ENCODE data around the gene TTC21B.

TTC21B gene

DNA sequence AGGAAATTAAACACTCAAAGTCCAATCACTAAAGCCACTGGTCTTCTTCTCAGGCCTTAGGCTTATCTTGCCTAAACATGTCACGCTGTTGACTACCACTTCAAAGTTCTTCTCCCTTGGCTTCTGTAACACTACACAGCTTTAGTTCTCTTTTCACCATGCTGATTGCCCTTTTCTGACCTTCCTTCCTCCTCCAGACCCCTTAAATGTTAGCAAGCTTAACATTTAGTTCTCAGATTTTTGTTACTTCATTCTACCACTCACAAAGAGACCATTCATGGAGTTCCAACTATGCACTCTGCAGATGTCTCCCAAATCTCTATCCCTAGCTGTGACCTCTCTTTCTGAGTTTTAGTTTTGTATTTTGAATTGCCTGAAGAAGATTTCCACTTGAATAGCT lies 64.4 kb downstream of the TTC21B start:
- Histone ChIP-seq H3K36me3 (ENCODE audit: control insufficient read depth, insufficient read depth, low read length) (peaks cover 76% of the 10 kb centered on the region), H3K4me3 (ENCODE audit: low read depth, low read length) (no peak overlapping the region), H3K27ac (ENCODE audit: low read depth, low read length) (no peak overlapping the region), H3K9me3 (ENCODE audit: control insufficient read depth, insufficient read depth, low read length) (no peaks in the 10 kb centered on the region), H3K4me1 (ENCODE audit: control insufficient read depth, insufficient read depth, low read length) (no peaks in the 10 kb centered on the region), H3K9ac (ENCODE audit: low read depth, low read length) (no peak overlapping the region), H3K27me3 (ENCODE audit: control insufficient read depth, insufficient read depth, low read length) (no peaks in the 10 kb centered on the region)

GRCh38 chr2:165888171-165888570 lies 65.4 kb downstream of the TTC21B start:
- peaks cover 76% of the 10 kb centered on the region for H3K36me3 ChIP-seq (ENCODE audit: control insufficient read depth, insufficient read depth, low read length)
- H3K27ac ChIP-seq (ENCODE audit: low read depth, low read length): no peak overlapping the region
- no peaks in the 10 kb centered on the region for H3K27me3 ChIP-seq (ENCODE audit: control insufficient read depth, insufficient read depth, low read length)

GRCh38 chr2:165886487-165887146 lies 67.0 kb downstream of the TTC21B start:
- no peaks in the 10 kb centered on the region for H3K9me3 ChIP-seq (ENCODE audit: control insufficient read depth, insufficient read depth, low read length)
- H3K4me1 ChIP-seq (ENCODE audit: control insufficient read depth, insufficient read depth, low read length): no peaks in the 10 kb centered on the region
- no peak overlapping the region for H3K4me3 ChIP-seq (ENCODE audit: low read depth, low read length)
- H3K27ac ChIP-seq (ENCODE audit: low read depth, low read length): no peak overlapping the region
- H3K36me3 ChIP-seq (ENCODE audit: control insufficient read depth, insufficient read depth, low read length): peaks cover 75% of the 10 kb centered on the region
- H3K9ac ChIP-seq (ENCODE audit: low read depth, low read length): no peak overlapping the region
- H3K27me3 ChIP-seq (ENCODE audit: control insufficient read depth, insufficient read depth, low read length): no peaks in the 10 kb centered on the region

More at GRCh38 chr2:165888171-165888570, 65.4 kb downstream of the TTC21B start:
- no peaks in the 10 kb centered on the region for H3K4me1 ChIP-seq (ENCODE audit: control insufficient read depth, insufficient read depth, low read length)
- H3K4me3 ChIP-seq (ENCODE audit: low read depth, low read length): no peak overlapping the region
- no peak overlapping the region for H3K9ac ChIP-seq (ENCODE audit: low read depth, low read length)
- H3K9me3 ChIP-seq (ENCODE audit: control insufficient read depth, insufficient read depth, low read length): no peaks in the 10 kb centered on the region

DNA sequence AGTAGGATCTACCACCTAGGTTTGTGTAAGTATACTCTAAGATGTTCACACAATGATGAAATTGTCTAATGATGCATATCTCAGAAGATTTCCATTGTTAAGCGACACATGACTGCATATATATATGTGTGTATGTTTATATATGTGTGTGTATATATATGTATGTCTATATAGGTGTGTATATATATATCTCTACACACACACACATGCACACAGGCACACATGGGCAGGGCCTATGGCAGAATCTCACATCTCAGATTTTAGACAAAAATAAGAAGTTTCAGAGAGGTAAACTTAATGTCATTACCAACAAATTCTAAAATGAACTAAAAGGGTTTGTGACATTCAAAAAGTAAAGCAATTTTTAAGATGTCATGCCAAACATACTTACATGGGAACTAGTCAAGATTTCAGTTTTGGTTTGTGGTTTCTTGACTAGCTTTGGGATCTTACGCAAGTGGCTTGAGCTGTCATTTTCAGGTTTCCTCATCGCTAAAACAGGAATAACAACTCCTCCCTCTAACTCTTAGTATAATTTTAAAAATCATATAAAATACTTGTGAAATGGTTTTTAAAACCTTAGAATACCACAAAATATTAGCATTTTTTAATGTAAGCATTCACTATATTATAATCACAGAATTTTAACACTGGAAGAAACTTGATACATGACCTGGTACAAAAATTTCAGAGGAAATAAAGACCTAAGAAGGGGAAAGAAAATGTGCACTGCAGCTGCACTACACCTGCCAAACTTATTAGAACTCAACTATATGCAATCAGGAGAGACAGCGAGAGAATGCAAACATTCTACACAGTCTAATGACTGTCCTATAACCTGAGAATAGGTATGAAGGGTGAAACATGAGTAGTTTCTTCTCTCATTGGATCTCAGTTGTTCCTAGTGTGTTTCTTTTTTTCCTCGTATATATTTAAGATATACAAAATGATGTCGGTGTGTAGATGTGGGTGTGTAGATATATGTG lies 75.7 kb downstream of the TTC21B start:
- H3K27me3 ChIP-seq (ENCODE audit: control insufficient read depth, insufficient read depth, low read length): no peaks in the 10 kb centered on the region
- H3K4me1 ChIP-seq (ENCODE audit: control insufficient read depth, insufficient read depth, low read length): no peaks in the 10 kb centered on the region
- no peak overlapping the region for H3K27ac ChIP-seq (ENCODE audit: low read depth, low read length)
- H3K4me3 ChIP-seq (ENCODE audit: low read depth, low read length): no peak overlapping the region
- no peak overlapping the region for H3K9ac ChIP-seq (ENCODE audit: low read depth, low read length)
- H3K9me3 ChIP-seq (ENCODE audit: control insufficient read depth, insufficient read depth, low read length): no peaks in the 10 kb centered on the region
- peaks cover 51% of the 10 kb centered on the region for H3K36me3 ChIP-seq (ENCODE audit: control insufficient read depth, insufficient read depth, low read length)

- no peaks in the 10 kb centered on the region for H3K4me1 ChIP-seq (ENCODE audit: control insufficient read depth, insufficient read depth, low read length)
- H3K27ac ChIP-seq (ENCODE audit: low read depth, low read length): no peak overlapping the region
- H3K4me3 ChIP-seq (ENCODE audit: low read depth, low read length): no peak overlapping the region
- H3K9ac ChIP-seq (ENCODE audit: low read depth, low read length): no peak overlapping the region
- H3K36me3 ChIP-seq (ENCODE audit: control insufficient read depth, insufficient read depth, low read length): peaks cover 40% of the 10 kb centered on the region
- H3K27me3 ChIP-seq (ENCODE audit: control insufficient read depth, insufficient read depth, low read length): no peaks in the 10 kb centered on the region
- H3K9me3 ChIP-seq (ENCODE audit: control insufficient read depth, insufficient read depth, low read length): no peaks in the 10 kb centered on the region
Measured at GRCh38 chr2:165876712-165877111, 76.9 kb downstream of the TTC21B start.

DNA sequence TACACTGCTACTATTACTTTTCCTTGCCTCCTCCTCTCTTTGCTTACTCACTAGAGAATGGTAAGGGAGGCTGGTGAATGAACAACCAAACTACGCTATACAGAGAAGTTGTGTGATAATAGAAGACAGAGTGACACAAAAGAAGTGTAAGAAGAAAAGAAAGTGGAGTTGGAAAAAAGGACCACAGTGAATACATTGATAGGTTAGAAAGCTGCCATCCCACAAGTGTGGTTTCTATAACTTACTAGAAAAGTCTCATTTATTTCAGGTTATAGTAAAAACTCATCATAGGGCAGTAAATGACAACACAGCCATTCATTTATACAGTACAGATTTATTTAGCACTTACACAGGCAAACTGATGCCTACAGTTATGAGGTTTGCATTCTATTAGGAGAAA lies 77.3 kb downstream of the TTC21B start:
- H3K4me1 ChIP-seq (ENCODE audit: control insufficient read depth, insufficient read depth, low read length): no peaks in the 10 kb centered on the region
- H3K27ac ChIP-seq (ENCODE audit: low read depth, low read length): no peak overlapping the region
- peaks cover 37% of the 10 kb centered on the region for H3K36me3 ChIP-seq (ENCODE audit: control insufficient read depth, insufficient read depth, low read length)
- no peaks in the 10 kb centered on the region for H3K27me3 ChIP-seq (ENCODE audit: control insufficient read depth, insufficient read depth, low read length)
- H3K9me3 ChIP-seq (ENCODE audit: control insufficient read depth, insufficient read depth, low read length): no peaks in the 10 kb centered on the region
- no peak overlapping the region for H3K4me3 ChIP-seq (ENCODE audit: low read depth, low read length)
- H3K9ac ChIP-seq (ENCODE audit: low read depth, low read length): no peak overlapping the region

DNA sequence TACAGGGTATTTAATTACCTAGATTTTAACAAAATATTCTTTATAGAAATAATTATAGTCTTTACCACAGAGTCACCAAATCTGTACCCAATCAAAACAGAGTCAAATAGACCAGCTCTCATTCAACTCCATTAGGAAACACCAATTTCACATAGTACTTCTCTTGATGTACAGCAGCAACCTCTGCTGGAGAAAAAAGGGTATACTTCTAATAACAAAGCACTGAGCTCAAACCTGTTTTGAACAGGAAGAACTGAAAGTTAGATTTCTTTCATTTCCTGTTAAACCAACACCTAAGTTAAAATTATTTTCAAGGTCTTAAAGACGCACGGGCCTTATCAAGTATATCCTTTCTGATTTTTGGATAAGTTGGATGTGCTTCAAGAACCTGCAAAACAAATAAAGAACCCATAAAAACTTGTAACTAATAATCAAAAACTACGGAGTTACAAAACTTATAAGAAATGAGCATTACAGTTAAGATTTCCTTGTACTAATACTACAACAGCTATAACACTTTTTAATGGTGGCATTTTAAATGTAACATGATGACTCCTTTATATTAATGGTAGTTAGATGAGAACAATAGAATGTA lies 79.0 kb downstream of the TTC21B start:
- H3K27ac ChIP-seq (ENCODE audit: low read depth, low read length): peak overlapping the region; percentile 15
- no peak overlapping the region for H3K4me3 ChIP-seq (ENCODE audit: low read depth, low read length)
- H3K9ac ChIP-seq (ENCODE audit: low read depth, low read length): no peak overlapping the region
- H3K27me3 ChIP-seq (ENCODE audit: control insufficient read depth, insufficient read depth, low read length): no peaks in the 10 kb centered on the region
- H3K36me3 ChIP-seq (ENCODE audit: control insufficient read depth, insufficient read depth, low read length): peaks cover 20% of the 10 kb centered on the region
- H3K4me1 ChIP-seq (ENCODE audit: control insufficient read depth, insufficient read depth, low read length): no peaks in the 10 kb centered on the region
- H3K9me3 ChIP-seq (ENCODE audit: control insufficient read depth, insufficient read depth, low read length): no peaks in the 10 kb centered on the region

GRCh38 chr2:165872101-165872791 lies 81.3 kb downstream of the TTC21B start:
- no peak overlapping the region for H3K27ac ChIP-seq (ENCODE audit: low read depth, low read length)
- H3K9ac ChIP-seq (ENCODE audit: low read depth, low read length): no peak overlapping the region
- H3K4me3 ChIP-seq (ENCODE audit: low read depth, low read length): no peak overlapping the region
- H3K27me3 ChIP-seq (ENCODE audit: control insufficient read depth, insufficient read depth, low read length): no peaks in the 10 kb centered on the region
- H3K9me3 ChIP-seq (ENCODE audit: control insufficient read depth, insufficient read depth, low read length): no peaks in the 10 kb centered on the region
- H3K4me1 ChIP-seq (ENCODE audit: control insufficient read depth, insufficient read depth, low read length): no peaks in the 10 kb centered on the region
- peaks cover under 1% of the 10 kb centered on the region; the same call in 1 of the 2 replicates for H3K36me3 ChIP-seq (ENCODE audit: control insufficient read depth, insufficient read depth, low read length)

DNA sequence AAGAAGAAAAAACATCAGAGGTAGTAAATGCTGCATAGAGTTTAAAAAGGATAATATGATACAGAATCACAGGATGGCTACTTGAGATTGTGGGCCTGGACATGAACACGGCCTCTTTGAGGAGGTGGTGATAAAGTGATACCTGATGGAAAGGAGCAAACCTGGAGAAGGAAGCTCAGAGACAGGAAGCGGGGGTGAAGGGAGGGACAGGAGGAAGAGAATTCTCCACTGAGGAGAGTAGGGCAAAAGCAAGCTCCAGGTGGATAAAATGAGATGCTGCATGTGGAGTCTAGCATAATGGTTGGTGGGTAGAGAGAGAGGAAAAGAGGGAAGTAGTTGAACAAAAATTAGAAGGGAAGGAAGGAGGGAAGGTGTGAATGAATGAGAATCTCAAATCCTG lies 82.6 kb downstream of the TTC21B start:
- Histone ChIP-seq H3K4me1 (ENCODE audit: control insufficient read depth, insufficient read depth, low read length) (no peaks in the 10 kb centered on the region), H3K4me3 (ENCODE audit: low read depth, low read length) (no peak overlapping the region), H3K9me3 (ENCODE audit: control insufficient read depth, insufficient read depth, low read length) (no peaks in the 10 kb centered on the region), H3K27ac (ENCODE audit: low read depth, low read length) (no peak overlapping the region), H3K27me3 (ENCODE audit: control insufficient read depth, insufficient read depth, low read length) (no peaks in the 10 kb centered on the region), H3K9ac (ENCODE audit: low read depth, low read length) (no peak overlapping the region), H3K36me3 (ENCODE audit: control insufficient read depth, insufficient read depth, low read length) (0 out of 2 replicates have a peak, but pooled peaks cover 2% of the 10 kb centered on the region)

- Histone ChIP-seq H3K4me3 (ENCODE audit: low read depth, low read length) (no peak overlapping the region), H3K9me3 (ENCODE audit: control insufficient read depth, insufficient read depth, low read length) (no peaks in the 10 kb centered on the region), H3K36me3 (ENCODE audit: control insufficient read depth, insufficient read depth, low read length) (0 out of 2 replicates have a peak, but pooled peaks cover 2% of the 10 kb centered on the region), H3K9ac (ENCODE audit: low read depth, low read length) (no peak overlapping the region), H3K27me3 (ENCODE audit: control insufficient read depth, insufficient read depth, low read length) (no peaks in the 10 kb centered on the region), H3K27ac (ENCODE audit: low read depth, low read length) (no peak overlapping the region), H3K4me1 (ENCODE audit: control insufficient read depth, insufficient read depth, low read length) (no peaks in the 10 kb centered on the region)
Measured at GRCh38 chr2:165870346-165870745, 83.2 kb downstream of the TTC21B start.

All from HUES48 (cell line).